ENCODE results near the gene C9orf50.

DNA sequence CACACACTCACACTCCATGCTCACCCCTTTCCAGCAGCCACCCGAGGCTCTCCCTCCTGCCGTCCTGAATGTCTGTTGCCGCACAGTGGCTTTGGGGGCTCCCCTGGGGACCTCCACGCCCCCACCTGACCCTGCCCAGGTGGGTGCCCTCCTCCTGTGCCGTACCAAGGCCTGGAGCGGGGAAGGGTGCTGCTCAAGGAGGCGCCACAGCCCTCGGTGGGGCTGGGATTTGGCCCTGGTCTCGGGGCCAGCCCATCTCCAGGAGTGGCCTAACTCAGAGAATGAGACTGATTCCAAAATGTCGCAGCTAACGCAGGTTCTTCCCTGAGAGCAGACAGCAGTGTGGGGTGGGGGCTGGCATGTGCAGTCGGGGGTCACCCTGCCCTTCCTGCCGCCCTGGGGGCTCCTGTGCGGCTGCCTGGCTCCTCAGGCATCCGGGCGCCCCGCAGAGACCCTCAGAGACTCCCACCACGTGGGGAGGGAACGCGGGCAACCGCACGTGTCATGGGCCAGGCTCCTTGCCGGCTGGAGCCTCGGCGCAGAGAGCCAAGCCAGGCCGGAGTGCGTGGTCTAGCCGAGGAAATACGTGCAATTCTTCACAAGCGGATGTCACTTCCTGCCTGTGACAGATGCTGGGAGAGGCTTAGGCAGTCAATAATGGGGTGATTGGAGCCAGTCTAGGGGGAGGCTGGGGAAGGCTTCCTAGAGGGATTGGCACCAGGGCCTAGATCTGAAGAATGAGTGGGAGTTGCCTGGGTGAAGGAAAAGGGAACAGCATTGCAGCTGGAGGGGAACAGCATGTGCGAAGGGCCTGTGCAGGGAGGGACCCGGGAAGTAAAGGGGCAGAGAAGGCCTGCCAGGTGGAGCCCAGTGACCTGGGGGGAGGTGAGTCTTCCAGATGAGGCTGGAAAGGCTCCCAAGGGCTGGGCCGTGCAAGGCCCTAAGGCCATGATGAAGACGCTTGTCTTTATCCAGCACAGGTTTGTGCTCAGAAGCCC lies 44.1 kb downstream of the C9orf50 start:
- TF ChIP-seq EP300 (IDR thresholded peaks at IDR 0.05) (no peak), POLR2A (IDR thresholded peaks at IDR 0.05) (no peak), POLR2AphosphoS5 (IDR thresholded peaks at IDR 0.05) (no peak)
- TF ChIP-seq, protein P1, sequence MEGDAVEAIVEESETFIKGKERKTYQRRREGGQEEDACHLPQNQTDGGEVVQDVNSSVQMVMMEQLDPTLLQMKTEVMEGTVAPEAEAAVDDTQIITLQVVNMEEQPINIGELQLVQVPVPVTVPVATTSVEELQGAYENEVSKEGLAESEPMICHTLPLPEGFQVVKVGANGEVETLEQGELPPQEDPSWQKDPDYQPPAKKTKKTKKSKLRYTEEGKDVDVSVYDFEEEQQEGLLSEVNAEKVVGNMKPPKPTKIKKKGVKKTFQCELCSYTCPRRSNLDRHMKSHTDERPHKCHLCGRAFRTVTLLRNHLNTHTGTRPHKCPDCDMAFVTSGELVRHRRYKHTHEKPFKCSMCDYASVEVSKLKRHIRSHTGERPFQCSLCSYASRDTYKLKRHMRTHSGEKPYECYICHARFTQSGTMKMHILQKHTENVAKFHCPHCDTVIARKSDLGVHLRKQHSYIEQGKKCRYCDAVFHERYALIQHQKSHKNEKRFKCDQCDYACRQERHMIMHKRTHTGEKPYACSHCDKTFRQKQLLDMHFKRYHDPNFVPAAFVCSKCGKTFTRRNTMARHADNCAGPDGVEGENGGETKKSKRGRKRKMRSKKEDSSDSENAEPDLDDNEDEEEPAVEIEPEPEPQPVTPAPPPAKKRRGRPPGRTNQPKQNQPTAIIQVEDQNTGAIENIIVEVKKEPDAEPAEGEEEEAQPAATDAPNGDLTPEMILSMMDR (IDR thresholded peaks at IDR 0.05): no peak
